ENCODE measurements around the gene AMOT. TPM values are rescaled to one million over a fixed set of nuclear protein-coding genes. Genes with fewer than 3 reads are reported as not detected.

Gene AMOT
- total RNA-seq, 2 experiments from 2014 or later, result 0.28 to 0.35 TPM

DNA sequence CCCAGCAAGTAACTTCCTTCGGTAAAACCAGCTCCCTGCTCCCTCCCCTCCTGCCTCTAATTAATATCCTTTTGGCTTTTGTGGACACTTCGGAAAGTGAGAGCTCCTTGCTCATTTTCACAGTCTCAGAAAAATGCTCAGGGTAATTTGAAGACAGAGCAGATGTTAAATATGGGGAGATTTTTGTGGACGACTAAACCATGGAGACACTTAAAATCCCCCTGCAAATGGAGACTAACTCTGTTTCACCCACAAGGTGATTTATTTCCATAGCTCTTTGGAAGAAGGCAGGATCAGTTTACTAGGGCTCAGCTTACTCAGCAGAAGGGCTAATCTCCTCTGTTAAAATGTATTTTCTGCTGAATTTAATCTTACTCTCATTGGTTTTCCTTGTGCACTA, 12.2 kb upstream of the AMOT start:
- H3K4me1 Mint-ChIP-seq, result peaks cover 24% of the 10 kb centered on the region
- DNase-seq, result no peak
- no peak overlapping the region for H3K4me3 Mint-ChIP-seq
- H3K27me3 Mint-ChIP-seq, result peaks cover 25% of the 10 kb centered on the region
- POLR2A ChIA-PET, result no interaction called here
- no peak overlapping the region for H3K27ac Mint-ChIP-seq
- no peaks in the 10 kb centered on the region for H3K9me3 Mint-ChIP-seq
- no peaks in the 10 kb centered on the region for H3K36me3 Mint-ChIP-seq (ENCODE audit: low read depth)
- CTCF ChIA-PET, result interaction anchor here (1.4 kb wide), 1 partner anchor 8 kb away, joined by 4 read pairs; no protein-coding TSS in a partner anchor

DNA sequence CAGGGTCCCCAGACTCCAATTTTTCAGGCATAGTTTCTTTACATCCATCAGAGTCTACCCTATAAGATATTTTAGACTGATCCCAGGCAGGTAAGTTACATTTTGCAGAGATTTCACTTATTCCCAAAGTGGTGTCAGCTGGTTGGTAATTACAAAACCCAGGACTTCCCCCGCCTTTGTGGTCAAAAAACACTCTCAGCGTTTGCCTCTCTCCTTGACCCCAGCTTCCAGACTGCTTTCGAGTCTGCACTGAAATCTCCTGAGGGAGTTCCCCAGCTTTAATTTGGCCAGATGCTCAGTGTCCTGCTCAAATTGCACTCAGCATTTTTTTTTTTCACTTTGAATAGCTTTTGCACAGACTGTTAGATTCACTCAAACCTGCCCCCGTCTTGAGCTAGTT, 11.2 kb upstream of the AMOT start:
- H3K27ac Mint-ChIP-seq, result no peak overlapping the region
- POLR2A ChIA-PET, result interaction anchor here (1.4 kb wide), 1 partner anchor 11 kb away, joined by 6 read pairs; the partner anchor contains the start of gene AMOT
- peaks cover 20% of the 10 kb centered on the region for H3K27me3 Mint-ChIP-seq
- no peak for DNase-seq
- CTCF ChIA-PET, result no interaction called here
- no peak overlapping the region for H3K4me3 Mint-ChIP-seq
- no peaks in the 10 kb centered on the region for H3K36me3 Mint-ChIP-seq (ENCODE audit: low read depth)
- peaks cover 16% of the 10 kb centered on the region for H3K4me1 Mint-ChIP-seq
- H3K9me3 Mint-ChIP-seq, result no peaks in the 10 kb centered on the region

DNA sequence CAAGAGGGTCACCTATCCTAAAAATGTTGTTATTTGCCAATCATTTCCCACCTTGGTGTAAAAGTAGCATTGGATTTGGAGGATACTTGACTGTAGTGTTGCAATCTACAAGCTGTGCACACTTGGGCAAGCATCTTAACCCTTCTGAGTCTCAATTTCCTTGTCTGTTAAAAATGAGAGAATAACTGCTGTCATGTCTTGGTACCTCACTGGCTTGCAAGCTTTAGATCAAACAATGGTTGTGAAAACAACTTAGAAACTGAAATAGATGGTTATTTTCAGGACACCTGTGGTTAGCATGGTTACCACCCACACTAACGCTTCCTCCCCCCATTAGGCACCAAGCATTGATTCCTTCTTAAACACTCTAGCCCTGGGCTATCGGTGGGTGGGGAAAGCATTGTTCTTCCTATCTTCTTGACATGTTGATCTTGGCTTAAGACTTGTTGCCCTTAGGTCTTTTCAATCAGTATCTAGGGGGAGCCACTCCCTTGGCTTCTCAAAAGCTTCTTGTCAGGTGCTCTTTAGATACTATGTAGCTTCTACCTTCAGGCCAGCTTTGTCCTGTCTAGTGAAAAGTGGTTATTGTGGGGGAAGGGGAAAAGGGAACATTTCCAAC, 10.6 kb upstream of the AMOT start:
- H3K27ac Mint-ChIP-seq, result no peak overlapping the region
- no peak for DNase-seq
- H3K9me3 Mint-ChIP-seq, result no peaks in the 10 kb centered on the region
- peaks cover 16% of the 10 kb centered on the region for H3K4me1 Mint-ChIP-seq
- no peak overlapping the region for H3K4me3 Mint-ChIP-seq
- no peaks in the 10 kb centered on the region for H3K36me3 Mint-ChIP-seq (ENCODE audit: low read depth)
- CTCF ChIA-PET, result no interaction called here
- peaks cover 17% of the 10 kb centered on the region for H3K27me3 Mint-ChIP-seq
- POLR2A ChIA-PET, result interaction anchor here (1.4 kb wide), 1 partner anchor 10 kb away, joined by 6 read pairs; the partner anchor contains the start of gene AMOT

DNA sequence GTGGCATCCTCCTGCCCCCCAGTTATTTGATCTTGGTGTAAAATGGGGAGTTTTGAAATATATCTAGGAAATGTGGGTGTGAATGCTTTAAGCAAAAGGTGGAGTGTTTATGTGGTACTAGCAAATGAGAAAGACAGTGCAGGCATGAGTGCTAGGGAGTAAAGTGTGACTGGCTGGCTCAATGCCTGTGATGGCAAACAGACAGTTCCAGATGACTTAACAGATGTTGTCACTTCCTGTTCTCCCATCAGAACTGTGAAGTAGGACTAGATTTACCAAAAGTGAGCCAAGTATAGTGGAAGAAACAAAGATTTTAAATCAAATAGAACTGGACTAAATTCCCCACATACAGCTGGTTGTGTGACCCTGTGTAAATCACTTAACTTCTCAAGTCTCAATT, 8.4 kb upstream of the AMOT start:
- POLR2A ChIA-PET, result no interaction called here
- CTCF ChIA-PET, result no interaction called here
- peaks cover 18% of the 10 kb centered on the region for H3K27me3 Mint-ChIP-seq
- H3K4me1 Mint-ChIP-seq, result peaks cover 25% of the 10 kb centered on the region
- no peaks in the 10 kb centered on the region for H3K9me3 Mint-ChIP-seq
- no peak for DNase-seq
- H3K36me3 Mint-ChIP-seq (ENCODE audit: low read depth), result no peaks in the 10 kb centered on the region
- no peak overlapping the region for H3K4me3 Mint-ChIP-seq
- H3K27ac Mint-ChIP-seq, result no peak overlapping the region

DNA sequence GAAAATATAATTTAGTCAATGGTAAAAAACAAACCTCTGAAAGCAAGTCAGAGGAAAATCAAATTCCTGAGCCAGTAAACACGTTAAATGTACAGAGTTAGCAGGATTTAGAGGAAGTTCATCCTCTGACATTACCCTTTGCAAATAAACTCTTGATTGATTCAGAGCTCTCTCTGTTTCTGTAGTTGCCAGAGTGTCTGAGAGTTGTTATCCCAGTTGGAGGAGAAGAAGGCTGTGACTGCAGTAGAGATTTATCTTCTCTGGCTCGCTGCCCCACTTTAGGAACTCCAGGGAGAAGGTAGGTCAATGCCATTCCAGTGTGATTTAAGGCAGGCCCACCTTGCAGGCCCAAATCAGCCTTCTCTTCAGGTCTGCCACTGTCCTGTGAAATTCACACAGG, 6.2 kb upstream of the AMOT start:
- Mint-ChIP-seq H3K27ac (no peak overlapping the region), H3K4me1 (peaks cover 25% of the 10 kb centered on the region), H3K9me3 (no peaks in the 10 kb centered on the region), H3K4me3 (no peak overlapping the region), H3K36me3 (ENCODE audit: low read depth) (no peaks in the 10 kb centered on the region), H3K27me3 (peaks cover 16% of the 10 kb centered on the region)
- ChIA-PET POLR2A (no interaction called here), CTCF (no interaction called here)
- DNase-seq, result no peak

DNA sequence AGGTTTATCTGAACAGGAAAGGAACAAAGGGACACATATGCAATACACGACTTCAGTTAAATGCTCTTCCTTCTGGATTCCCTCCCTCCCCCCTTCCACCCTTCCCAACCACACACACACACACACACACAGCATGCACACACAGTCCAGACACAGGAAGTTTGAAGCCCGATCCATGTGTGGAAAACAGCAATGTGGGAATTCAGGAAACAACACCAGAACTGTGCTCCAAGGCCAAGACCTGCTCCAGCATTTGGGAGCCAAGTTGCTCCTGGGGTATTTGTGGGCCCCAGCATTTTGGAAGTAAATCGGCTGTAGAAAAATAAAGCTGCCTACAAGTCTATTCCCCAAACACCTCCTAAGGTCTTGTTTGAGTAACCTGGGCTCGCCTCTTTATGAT, 5.6 kb upstream of the AMOT start:
- Mint-ChIP-seq H3K9me3 (no peaks in the 10 kb centered on the region), H3K27me3 (peaks cover 13% of the 10 kb centered on the region), H3K4me3 (no peak overlapping the region), H3K4me1 (peaks cover 19% of the 10 kb centered on the region), H3K27ac (no peak overlapping the region), H3K36me3 (ENCODE audit: low read depth) (no peaks in the 10 kb centered on the region)
- ChIA-PET POLR2A (no interaction called here), CTCF (no interaction called here)
- no peak for DNase-seq

DNA sequence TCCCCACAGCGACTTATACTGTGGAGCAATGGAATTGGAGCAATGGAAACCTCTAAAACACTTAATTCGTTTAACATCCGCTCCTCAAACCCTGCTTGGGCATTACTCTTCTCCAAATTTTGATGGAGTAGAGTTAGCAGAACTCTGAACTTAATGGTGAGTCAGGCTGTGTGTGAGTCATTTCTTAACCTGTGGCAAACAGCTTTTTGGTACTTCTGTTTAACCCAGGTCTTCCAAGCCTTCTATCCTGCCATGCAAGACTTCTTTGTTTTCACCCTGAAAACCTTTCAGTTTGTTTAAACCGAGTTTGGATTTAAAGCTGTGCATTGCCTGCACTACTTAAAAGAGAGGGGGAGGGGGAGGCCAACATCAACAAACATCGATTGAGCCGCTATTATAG, 3.6 kb upstream of the AMOT start:
- peaks cover 14% of the 10 kb centered on the region for H3K27me3 Mint-ChIP-seq
- H3K4me3 Mint-ChIP-seq, result no peak overlapping the region
- ChIA-PET CTCF (interaction anchor here (1.3 kb wide), 1 partner anchor 9 kb away, joined by 4 read pairs; no protein-coding TSS in a partner anchor), POLR2A (no interaction called here)
- H3K9me3 Mint-ChIP-seq, result no peaks in the 10 kb centered on the region
- no peaks in the 10 kb centered on the region for H3K36me3 Mint-ChIP-seq (ENCODE audit: low read depth)
- no peak overlapping the region for H3K27ac Mint-ChIP-seq
- peaks cover 19% of the 10 kb centered on the region for H3K4me1 Mint-ChIP-seq
- no peak for DNase-seq

DNA sequence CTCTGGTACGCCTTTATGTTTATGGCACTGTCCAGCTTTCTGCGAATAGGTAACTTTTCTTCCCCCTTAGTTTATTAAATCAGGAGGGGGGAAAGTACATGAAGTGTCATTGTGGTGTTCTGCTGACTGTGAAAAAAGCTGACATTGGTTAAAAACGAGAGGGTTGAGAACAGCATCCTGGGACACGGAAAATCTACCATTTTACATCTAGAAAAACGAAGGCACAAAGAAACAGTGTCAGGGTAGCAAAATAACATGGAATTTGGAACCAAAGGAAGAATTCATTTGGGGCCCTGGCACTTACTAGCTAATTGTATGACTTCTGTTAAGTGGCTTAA, 1.2 kb upstream of the AMOT start:
- ChIA-PET POLR2A (interaction anchor here (1.2 to 1.3 kb wide), 2 partner anchors 10 to 162 kb away, joined by 4 to 6 read pairs; partner anchors contain the start of gene LHFPL1), CTCF (no interaction called here)
- Mint-ChIP-seq H3K4me1 (peaks cover 19% of the 10 kb centered on the region), H3K9me3 (no peaks in the 10 kb centered on the region), H3K27me3 (peaks cover 17% of the 10 kb centered on the region), H3K36me3 (ENCODE audit: low read depth) (no peaks in the 10 kb centered on the region), H3K27ac (no peak overlapping the region), H3K4me3 (peak overlapping the region; percentile 75)
- DNase-seq, result no peak

DNA sequence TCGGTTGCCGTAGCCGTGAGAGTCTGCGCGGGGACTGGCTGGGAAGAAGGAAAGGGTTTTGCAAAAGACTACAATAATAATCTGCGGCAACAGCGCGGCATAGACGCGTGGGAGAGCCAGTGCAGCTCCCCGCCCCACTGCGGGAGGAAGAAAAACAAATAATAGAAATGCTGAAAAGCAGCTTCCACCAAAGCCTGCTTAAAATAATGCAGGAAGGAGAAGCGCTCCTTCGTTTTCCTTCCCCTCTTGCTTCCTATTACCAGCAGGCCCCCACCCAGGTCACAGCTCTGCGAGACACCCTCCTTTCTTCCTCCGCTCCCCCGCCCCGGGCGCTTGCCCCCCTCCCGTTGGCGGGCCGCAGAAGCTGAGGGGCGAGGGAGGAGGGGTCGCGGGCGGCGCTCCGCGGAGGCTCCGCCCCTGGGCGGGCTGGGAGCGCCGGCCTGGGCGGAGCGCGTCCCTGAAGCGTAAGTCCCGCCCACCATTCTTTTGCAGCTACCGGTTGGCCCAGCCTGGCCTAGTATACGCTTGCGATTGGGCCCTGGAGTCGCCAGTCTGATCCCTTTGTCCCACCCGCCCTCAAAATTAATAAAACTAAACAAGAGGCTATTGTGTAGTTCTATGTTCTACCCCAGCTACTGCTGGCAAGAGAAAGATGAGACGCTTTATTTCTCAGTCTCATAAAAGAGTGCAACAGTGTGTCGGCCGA, 636 bp upstream of the AMOT start:
- peaks cover 15% of the 10 kb centered on the region for H3K27me3 Mint-ChIP-seq
- ChIA-PET CTCF (no interaction called here), POLR2A (interaction anchor here (1.2 to 1.3 kb wide), 2 partner anchors 10 to 162 kb away, joined by 4 to 6 read pairs; partner anchors contain the start of gene LHFPL1)
- peak; percentile 70 for DNase-seq
- no peaks in the 10 kb centered on the region for H3K9me3 Mint-ChIP-seq
- no peaks in the 10 kb centered on the region for H3K36me3 Mint-ChIP-seq (ENCODE audit: low read depth)
- H3K27ac Mint-ChIP-seq, result no peak overlapping the region
- peaks cover 19% of the 10 kb centered on the region for H3K4me1 Mint-ChIP-seq
- H3K4me3 Mint-ChIP-seq, result peak overlapping the region; percentile 75

DNA sequence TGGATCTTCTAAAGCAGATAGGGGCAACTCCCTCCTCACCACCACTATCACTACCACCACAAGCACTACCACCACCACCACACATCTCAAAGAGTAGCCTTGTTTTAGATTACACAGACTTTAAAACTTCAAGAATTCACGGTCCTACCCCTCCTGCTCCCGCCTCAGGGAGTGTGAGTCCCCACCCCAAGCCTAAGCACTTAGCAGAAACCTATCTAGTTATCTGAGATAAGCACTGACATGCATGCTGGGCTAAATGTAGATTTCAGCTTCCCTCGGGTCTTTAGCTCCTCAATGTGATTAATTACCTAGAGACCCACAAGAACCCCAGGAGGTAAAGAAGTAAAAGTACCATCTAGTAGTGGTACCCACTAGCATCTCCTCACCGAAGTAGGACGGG, 775 bp downstream of the AMOT start:
- Mint-ChIP-seq H3K36me3 (ENCODE audit: low read depth) (no peaks in the 10 kb centered on the region), H3K9me3 (no peaks in the 10 kb centered on the region), H3K4me1 (peaks cover 16% of the 10 kb centered on the region), H3K27ac (no peak overlapping the region), H3K4me3 (peak overlapping the region; percentile 75), H3K27me3 (peaks cover 13% of the 10 kb centered on the region)
- CTCF ChIA-PET, result no interaction called here
- no peak for DNase-seq
- POLR2A ChIA-PET, result no interaction called here

DNA sequence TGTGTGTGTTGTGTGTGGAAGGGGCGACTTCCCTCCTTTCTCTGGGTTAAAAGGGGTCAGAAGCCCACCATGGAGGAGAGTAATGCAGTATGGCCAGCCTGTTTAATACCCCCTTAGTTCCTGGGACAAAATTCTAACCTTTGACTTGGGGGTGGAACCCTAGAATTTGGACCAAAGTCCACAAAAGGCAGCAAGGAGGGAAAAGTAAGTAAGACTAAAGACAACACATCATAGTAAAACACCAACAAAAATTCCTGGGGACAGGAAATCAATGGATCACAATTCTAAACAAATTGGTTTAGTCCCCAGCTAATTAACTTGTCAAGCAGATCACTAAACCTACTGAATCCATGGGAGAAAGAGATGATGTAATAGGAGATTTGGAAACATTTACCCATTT, 3.1 kb downstream of the AMOT start:
- peaks cover 3% of the 10 kb centered on the region for H3K4me1 Mint-ChIP-seq
- no peak overlapping the region for H3K4me3 Mint-ChIP-seq
- no peaks in the 10 kb centered on the region for H3K36me3 Mint-ChIP-seq (ENCODE audit: low read depth)
- H3K27me3 Mint-ChIP-seq, result peaks cover 10% of the 10 kb centered on the region
- no peak for DNase-seq
- H3K9me3 Mint-ChIP-seq, result no peaks in the 10 kb centered on the region
- CTCF ChIA-PET, result no interaction called here
- H3K27ac Mint-ChIP-seq, result no peak overlapping the region
- POLR2A ChIA-PET, result no interaction called here

DNA sequence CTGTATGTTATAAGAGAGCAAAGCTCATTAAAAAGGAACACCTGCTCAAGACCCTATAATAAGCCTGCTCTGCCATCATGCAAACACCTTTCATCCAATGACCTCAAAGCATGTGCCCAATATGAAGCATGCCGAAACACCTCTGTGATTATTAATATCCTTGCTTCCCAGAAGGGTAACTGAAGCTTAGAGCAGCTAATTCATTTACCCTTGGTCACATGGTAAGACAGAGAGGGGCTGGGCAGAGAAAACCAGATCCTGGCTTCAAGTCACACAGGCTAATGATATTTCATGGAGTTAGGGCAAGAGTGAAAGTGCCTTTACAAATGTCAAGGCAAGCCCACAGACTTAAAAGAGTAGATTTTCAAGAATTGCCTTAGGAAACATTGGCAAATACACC, 5.6 kb downstream of the AMOT start:
- POLR2A ChIA-PET, result no interaction called here
- no peak overlapping the region for H3K27ac Mint-ChIP-seq

DNA sequence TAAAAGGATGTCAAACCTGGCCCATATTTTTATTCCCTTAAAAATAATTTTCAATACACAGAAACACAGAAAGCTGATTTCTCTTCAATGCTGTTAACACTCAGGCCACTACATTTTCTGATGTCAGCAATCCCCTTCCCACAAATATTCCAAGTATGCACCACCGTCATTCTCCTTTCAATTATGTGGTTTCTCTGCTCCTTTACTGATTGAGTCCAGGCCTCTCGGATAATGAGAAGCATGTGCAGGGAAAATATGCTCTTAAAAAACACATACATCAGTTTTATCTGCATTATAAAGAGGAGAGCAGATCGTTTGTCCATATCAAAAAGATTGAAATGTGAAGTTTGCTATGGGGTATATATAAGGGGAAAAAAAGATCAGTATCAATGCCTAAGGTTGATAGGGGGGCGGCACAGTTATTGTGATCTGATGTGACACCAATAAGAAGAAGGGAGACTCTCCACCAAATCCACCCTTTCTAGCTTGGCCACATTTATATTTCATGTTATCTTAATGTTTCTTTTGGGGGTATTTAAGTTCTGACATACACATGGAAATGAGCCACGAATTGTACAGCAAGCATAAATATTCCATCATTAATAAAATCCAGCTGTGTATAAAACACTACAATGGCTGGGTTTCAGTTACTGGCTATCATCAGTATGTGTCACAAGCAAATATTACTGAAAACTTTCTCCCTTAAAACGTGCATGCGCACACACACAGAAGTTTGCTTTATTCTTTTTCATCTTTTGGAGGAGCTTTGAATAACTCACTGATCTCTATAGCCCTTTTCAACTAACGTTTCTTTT, 6.4 kb downstream of the AMOT start:
- no peaks in the 10 kb centered on the region for H3K4me1 Mint-ChIP-seq
- H3K27me3 Mint-ChIP-seq, result peaks cover 3% of the 10 kb centered on the region
- no peaks in the 10 kb centered on the region for H3K36me3 Mint-ChIP-seq (ENCODE audit: low read depth)
- no peak overlapping the region for H3K27ac Mint-ChIP-seq
- H3K4me3 Mint-ChIP-seq, result no peak overlapping the region
- no peak for DNase-seq
- no peaks in the 10 kb centered on the region for H3K9me3 Mint-ChIP-seq
- ChIA-PET POLR2A (no interaction called here), CTCF (no interaction called here)

More for the DNA sequence above, 5.6 kb downstream of the AMOT start:
- Mint-ChIP-seq H3K4me3 (no peak overlapping the region), H3K36me3 (ENCODE audit: low read depth) (no peaks in the 10 kb centered on the region), H3K9me3 (no peaks in the 10 kb centered on the region), H3K27me3 (peaks cover 8% of the 10 kb centered on the region), H3K4me1 (peaks cover under 1% of the 10 kb centered on the region)
- no peak for DNase-seq
- CTCF ChIA-PET, result no interaction called here
